GM19468 (cell line): ENCODE data around the gene MEIS3.
"Not testable (repeated sequence)": the region's sequence is repeated elsewhere in the genome, so short reads cannot be mapped to it uniquely, and the experiment has no call there.

Experiments
- ATAC-seq: cut with Tn5 transposase; IDR thresholded peaks from one replicate; pipeline ENCODE4 v1.9.1; 2021; ENCODE audit warnings: mild to moderate bottlenecking, moderate library complexity, moderate number of reproducible peaks; ENCODE audit not compliant: unreplicated experiment; ENCODE audit errors: extremely low read depth

The MEIS3 gene

GRCh38 chr19:47372603-47373002, 46.7 kb downstream of the MEIS3 start:
- ATAC-seq: no peak

- ATAC-seq: no peak
These were observed 48.1 kb downstream of the MEIS3 start for GRCh38 chr19:47371261-47371660.

GRCh38 chr19:47370045-47370611, 49.2 kb downstream of the MEIS3 start:
- no peak for ATAC-seq

GRCh38 chr19:47365455-47365854, 53.9 kb downstream of the MEIS3 start:
- not testable (repeated sequence) for ATAC-seq

- no peak for ATAC-seq
These were observed 55.4 kb downstream of the MEIS3 start for GRCh38 chr19:47363758-47364531.

- ATAC-seq: no peak
These were observed 57.0 kb downstream of the MEIS3 start for GRCh38 chr19:47362321-47362720.

- ATAC-seq: no peak
These were observed 60.4 kb downstream of the MEIS3 start for GRCh38 chr19:47358936-47359335.

GRCh38 chr19:47357788-47358680, 61.3 kb downstream of the MEIS3 start:
- no peak for ATAC-seq

GRCh38 chr19:47356900-47357299, 62.4 kb downstream of the MEIS3 start:
- ATAC-seq: no peak

GRCh38 chr19:47353307-47353712, 66.0 kb downstream of the MEIS3 start:
- ATAC-seq: no peak
